ENCODE measurements around the gene CEACAM19. TPM values are rescaled to one million over a fixed set of nuclear protein-coding genes. Genes with fewer than 3 reads are reported as not detected.

CEACAM19 gene
- total and polyA plus RNA-seq, 2 of the 13 experiments (the other 11 are each of a cell fraction or from before 2014, with no cell fraction given) = 1.3 to 4.0 TPM

DNA sequence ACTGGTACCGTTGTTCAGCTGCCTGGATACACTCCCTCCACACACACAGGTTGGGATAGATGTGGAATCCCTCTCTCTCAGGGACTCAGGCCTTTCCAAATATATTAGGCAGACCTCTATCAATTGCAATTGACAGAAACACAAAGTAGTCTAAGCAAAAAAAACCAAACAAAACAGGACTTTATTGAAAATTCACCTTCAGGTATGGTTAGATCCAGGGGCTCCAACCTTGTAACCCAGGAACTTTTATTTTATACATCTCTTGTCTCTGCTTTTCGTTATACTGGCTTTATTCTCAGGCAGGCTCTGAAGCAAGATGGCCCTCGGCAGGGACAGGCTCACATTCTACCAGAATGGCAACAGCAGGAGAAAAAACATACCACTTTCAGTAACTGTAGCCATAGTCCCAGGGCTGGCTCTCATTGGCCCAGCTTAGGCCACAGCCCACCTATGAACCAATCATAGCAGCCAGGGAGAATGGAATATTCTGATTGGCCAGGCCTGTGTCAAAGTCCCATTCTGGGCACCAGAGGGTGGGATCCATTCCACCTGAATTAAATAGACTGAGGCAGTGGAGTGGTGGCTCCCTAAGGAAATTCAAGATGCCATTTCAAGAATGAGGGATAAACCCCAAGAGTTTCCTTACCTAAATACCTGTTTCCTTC lies 13.1 kb upstream of the CEACAM19 start:
- no peaks in the 10 kb centered on the region for H3K27me3 ChIP-seq (ENCODE audit: control insufficient read depth in 1 of 2, insufficient read depth in 2 of 2, low read length in 2 of 2)
- no peak overlapping the region for H3K9ac ChIP-seq (ENCODE audit: insufficient read depth, low read depth, low read length)
- CTCF ChIA-PET (ENCODE audit: low intra/inter-chr PET ratio, low total read pairs) = interaction anchor here (3.2 to 5.4 kb wide), 3 partner anchors 47 to 87 kb away, joined by 21 to 45 read pairs (median 27); no protein-coding TSS in a partner anchor
- H2AFZ ChIP-seq (ENCODE audit: low read length) = no peak overlapping the region
- H3K4me2 ChIP-seq (ENCODE audit: low read depth, low read length) = no peak overlapping the region
- no peaks in the 10 kb centered on the region for H3K9me3 ChIP-seq (ENCODE audit: low read length)
- DNase-seq (ENCODE audit: low spot score) (no peak), ATAC-seq (peak; percentile 52), FAIRE-seq (no peak)
- no peaks in the 10 kb centered on the region for H3K79me2 ChIP-seq (ENCODE audit: insufficient read depth, low read length)
- no peak overlapping the region for H3K27ac ChIP-seq (ENCODE audit: extremely low read length, insufficient read depth, low read length)
- H3K4me1 ChIP-seq (ENCODE audit: insufficient read depth, low read length) = no peaks in the 10 kb centered on the region
- intact Hi-C loops (cut with micrococcal nuclease; ENCODE audit: unreplicated experiment) (no loop called here), in situ Hi-C loops (cut with HindIII; ENCODE audit: extremely low pct_ligation_motif_present, low pct_unique_long_range_greater_than_20kb) (loop anchor here (5.0 kb wide), 2 partner anchors 46 to 86 kb away; partner anchors contain the start of gene IGSF23)
- WGBS (ENCODE audit: low lambda C conversion rate) = 95% methylated on average over 3 of the region's 3 CpGs
- TF ChIP-seq POLR2A (IDR thresholded peaks at IDR 0.05; ENCODE audit: insufficient read depth in 1 of 2, low read depth in 2 of 2, low read length in 2 of 2) = 0 out of 4 replicates have a peak, but pooled peaks of 1 of the 2 experiments have one; percentile 3
- TF ChIP-seq ZNF329 (CRISPR knock-in tag; IDR thresholded peaks at IDR 0.05; ENCODE audit: low read depth) = peak; percentile 93; the same call in 1 of the 2 replicates
- TF ChIP-seq KDM3A (CRISPR knock-in tag; IDR thresholded peaks at IDR 0.05; ENCODE audit: low read depth) = no peak
- no peak for TF ChIP-seq PRMT3 (CRISPR knock-in tag; IDR thresholded peaks at IDR 0.05; ENCODE audit: borderline replicate concordance, low read depth)
- TF ChIP-seq JARID2 (CRISPR knock-in tag; IDR thresholded peaks at IDR 0.05; ENCODE audit: insufficient replicate concordance) = no peak
- TF ChIP-seq ZNF563 (CRISPR knock-in tag; IDR thresholded peaks at IDR 0.05) = no peak
- TF ChIP-seq, protein P1, sequence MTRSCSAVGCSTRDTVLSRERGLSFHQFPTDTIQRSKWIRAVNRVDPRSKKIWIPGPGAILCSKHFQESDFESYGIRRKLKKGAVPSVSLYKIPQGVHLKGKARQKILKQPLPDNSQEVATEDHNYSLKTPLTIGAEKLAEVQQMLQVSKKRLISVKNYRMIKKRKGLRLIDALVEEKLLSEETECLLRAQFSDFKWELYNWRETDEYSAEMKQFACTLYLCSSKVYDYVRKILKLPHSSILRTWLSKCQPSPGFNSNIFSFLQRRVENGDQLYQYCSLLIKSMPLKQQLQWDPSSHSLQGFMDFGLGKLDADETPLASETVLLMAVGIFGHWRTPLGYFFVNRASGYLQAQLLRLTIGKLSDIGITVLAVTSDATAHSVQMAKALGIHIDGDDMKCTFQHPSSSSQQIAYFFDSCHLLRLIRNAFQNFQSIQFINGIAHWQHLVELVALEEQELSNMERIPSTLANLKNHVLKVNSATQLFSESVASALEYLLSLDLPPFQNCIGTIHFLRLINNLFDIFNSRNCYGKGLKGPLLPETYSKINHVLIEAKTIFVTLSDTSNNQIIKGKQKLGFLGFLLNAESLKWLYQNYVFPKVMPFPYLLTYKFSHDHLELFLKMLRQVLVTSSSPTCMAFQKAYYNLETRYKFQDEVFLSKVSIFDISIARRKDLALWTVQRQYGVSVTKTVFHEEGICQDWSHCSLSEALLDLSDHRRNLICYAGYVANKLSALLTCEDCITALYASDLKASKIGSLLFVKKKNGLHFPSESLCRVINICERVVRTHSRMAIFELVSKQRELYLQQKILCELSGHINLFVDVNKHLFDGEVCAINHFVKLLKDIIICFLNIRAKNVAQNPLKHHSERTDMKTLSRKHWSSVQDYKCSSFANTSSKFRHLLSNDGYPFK (CRISPR knock-in tag; IDR thresholded peaks at IDR 0.05; ENCODE audit: borderline replicate concordance) = no peak
- TF ChIP-seq, protein P2, sequence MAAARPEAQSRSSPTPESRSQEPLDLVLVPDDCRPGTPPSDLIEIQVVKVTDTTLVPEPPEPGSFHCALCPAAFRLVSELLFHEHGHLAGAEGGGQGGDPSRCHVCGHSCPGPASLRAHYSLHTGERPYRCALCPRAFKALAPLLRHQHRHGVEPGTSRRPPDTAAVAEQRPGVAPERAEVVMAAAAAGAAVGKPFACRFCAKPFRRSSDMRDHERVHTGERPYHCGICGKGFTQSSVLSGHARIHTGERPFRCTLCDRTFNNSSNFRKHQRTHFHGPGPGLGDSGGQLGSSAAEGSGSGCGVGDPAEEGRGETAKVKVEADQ (CRISPR knock-in tag; IDR thresholded peaks at IDR 0.05; ENCODE audit: borderline replicate concordance) = no peak
- TF ChIP-seq NFYC (CRISPR knock-in tag; IDR thresholded peaks at IDR 0.05) = peak; percentile 71
- peak; percentile 71 for TF ChIP-seq NFYB (CRISPR knock-in tag; IDR thresholded peaks at IDR 0.05)
- TF ChIP-seq DMAP1 (CRISPR knock-in tag; IDR thresholded peaks at IDR 0.05) = no peak
- TF ChIP-seq, protein P3, sequence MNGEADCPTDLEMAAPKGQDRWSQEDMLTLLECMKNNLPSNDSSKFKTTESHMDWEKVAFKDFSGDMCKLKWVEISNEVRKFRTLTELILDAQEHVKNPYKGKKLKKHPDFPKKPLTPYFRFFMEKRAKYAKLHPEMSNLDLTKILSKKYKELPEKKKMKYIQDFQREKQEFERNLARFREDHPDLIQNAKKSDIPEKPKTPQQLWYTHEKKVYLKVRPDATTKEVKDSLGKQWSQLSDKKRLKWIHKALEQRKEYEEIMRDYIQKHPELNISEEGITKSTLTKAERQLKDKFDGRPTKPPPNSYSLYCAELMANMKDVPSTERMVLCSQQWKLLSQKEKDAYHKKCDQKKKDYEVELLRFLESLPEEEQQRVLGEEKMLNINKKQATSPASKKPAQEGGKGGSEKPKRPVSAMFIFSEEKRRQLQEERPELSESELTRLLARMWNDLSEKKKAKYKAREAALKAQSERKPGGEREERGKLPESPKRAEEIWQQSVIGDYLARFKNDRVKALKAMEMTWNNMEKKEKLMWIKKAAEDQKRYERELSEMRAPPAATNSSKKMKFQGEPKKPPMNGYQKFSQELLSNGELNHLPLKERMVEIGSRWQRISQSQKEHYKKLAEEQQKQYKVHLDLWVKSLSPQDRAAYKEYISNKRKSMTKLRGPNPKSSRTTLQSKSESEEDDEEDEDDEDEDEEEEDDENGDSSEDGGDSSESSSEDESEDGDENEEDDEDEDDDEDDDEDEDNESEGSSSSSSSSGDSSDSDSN (CRISPR knock-in tag; IDR thresholded peaks at IDR 0.05) = no peak
- no TSS peak for BruUV-seq (replicated peaks)
- POLR2A ChIA-PET = interaction anchor here (1.4 to 3.2 kb wide), 3 partner anchors 43 to 70 kb away, joined by 3 to 19 read pairs (median 8); no protein-coding TSS in a partner anchor
- H3K36me3 ChIP-seq (replicated peaks in 1 of 2; ENCODE audit: control insufficient read depth in 1 of 2, insufficient read depth in 2 of 2, low read length in 2 of 2) = peaks cover 46 to 93% of the 10 kb centered on the region in 2 experiments
- 0 out of 2 replicates have a peak, but pooled peaks cover 4% of the 10 kb centered on the region for H4K20me1 ChIP-seq (ENCODE audit: insufficient read depth, low read length)
- no peak overlapping the region for H3K4me3 ChIP-seq (replicated peaks in 1 of 3; ENCODE audit: insufficient read depth in 1 of 3, low read depth in 2 of 3, low read length in 3 of 3)
